ENCODE measurements around the gene SH2B3.
"Not testable (repeated sequence)": the region's sequence is repeated elsewhere in the genome, so short reads cannot be mapped to it uniquely, and the experiment has no call there.

Gene SH2B3

DNA sequence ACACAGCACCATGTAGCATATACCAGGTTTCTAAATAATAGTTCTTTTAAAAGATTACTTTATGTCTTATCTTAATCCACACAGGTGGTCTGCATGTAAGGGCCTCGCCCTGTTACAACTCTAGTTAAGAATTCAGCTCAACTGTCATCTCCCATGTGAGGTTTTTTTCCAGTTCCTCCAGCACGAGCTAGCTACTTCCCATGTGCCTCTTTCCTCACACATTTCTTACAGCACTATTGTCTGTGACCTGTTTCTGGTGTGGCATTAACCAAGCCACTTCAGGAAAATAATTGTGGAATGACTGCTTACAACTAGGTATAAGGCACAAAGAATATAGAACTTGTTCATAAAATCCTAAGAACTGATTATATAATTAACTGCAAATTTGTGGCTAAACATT, 65.5 kb downstream of the SH2B3 start:
- H3K4me3 ChIP-seq (ENCODE audit: low read depth, low read length): no peak overlapping the region
- TF ChIP-seq, protein P1, sequence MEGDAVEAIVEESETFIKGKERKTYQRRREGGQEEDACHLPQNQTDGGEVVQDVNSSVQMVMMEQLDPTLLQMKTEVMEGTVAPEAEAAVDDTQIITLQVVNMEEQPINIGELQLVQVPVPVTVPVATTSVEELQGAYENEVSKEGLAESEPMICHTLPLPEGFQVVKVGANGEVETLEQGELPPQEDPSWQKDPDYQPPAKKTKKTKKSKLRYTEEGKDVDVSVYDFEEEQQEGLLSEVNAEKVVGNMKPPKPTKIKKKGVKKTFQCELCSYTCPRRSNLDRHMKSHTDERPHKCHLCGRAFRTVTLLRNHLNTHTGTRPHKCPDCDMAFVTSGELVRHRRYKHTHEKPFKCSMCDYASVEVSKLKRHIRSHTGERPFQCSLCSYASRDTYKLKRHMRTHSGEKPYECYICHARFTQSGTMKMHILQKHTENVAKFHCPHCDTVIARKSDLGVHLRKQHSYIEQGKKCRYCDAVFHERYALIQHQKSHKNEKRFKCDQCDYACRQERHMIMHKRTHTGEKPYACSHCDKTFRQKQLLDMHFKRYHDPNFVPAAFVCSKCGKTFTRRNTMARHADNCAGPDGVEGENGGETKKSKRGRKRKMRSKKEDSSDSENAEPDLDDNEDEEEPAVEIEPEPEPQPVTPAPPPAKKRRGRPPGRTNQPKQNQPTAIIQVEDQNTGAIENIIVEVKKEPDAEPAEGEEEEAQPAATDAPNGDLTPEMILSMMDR (IDR thresholded peaks at IDR 0.05; ENCODE audit: insufficient read depth, low read length, missing control alignments): no peak
- ChIA-PET CTCF (interaction anchor here (1.0 to 6.1 kb wide), 5 partner anchors 12 to 75 kb away, joined by 3 to 29 read pairs (median 4); no protein-coding TSS in a partner anchor), POLR2A (interaction anchor here (1.0 kb wide), 1 partner anchor 61 kb away, joined by 3 read pairs; no protein-coding TSS in a partner anchor)
- DNase-seq (ENCODE audit: low read depth, low spot score): no peak

DNA sequence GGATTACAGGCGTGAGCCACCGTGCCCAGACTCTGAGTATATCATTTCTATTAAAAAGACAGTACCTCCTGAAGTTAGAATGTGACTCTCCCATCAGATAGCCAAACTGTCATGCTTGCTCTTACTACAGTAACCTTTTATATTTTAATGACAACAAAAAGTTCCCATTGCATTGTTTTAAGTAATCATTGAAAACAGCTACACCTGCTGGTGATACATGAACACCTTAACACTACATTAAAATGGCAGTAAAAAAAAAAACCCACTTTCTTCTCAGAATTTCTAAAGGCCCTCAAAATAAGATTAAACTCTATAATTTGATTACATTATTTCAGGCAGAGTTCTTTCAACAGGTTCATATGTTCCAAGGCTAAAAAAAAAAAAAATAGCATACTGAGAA, 76.7 kb downstream of the SH2B3 start:
- CTCF ChIA-PET: interaction anchor here (0.6 to 5.4 kb wide), 3 partner anchors 26 to 86 kb away, joined by 3 to 35 read pairs (median 3); no protein-coding TSS in a partner anchor
- POLR2A ChIA-PET: interaction anchor here (0.9 kb wide), 1 partner anchor 11 kb away, joined by 3 read pairs; no protein-coding TSS in a partner anchor
- DNase-seq (ENCODE audit: low read depth, low spot score): no peak
- H3K4me3 ChIP-seq (ENCODE audit: low read depth, low read length): no peak overlapping the region
- TF ChIP-seq, protein P1 (IDR thresholded peaks at IDR 0.05; ENCODE audit: insufficient read depth, low read length, missing control alignments): no peak

DNA sequence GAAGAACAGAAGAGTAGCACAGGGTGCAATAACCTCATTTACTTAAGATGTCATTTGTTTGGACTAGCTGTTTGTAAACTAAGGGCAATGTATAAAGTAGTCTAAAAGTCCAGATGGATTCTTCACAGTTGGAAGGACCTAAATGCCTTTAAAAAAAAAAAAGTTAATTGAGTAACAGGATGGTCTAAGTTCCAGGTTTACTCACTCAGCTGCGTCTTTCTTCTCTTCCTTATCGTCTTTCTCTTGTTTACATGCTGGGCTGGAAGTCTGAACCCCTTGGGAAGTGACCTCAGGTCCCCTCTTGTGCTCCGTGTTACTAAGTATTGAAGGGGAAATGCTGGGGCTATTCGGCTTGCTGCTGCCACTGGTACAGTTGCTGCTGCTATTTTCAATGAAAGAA, 82.5 kb downstream of the SH2B3 start:
- ChIA-PET CTCF (interaction anchor here (0.6 to 4.2 kb wide), 5 partner anchors 8 to 912 kb away, joined by 3 to 25 read pairs (median 3); no protein-coding TSS in a partner anchor), POLR2A (no interaction called here)
- TF ChIP-seq, protein P1 (IDR thresholded peaks at IDR 0.05; ENCODE audit: insufficient read depth, low read length, missing control alignments): no peak
- no peak overlapping the region for H3K4me3 ChIP-seq (ENCODE audit: low read depth, low read length)
- no peak for DNase-seq (ENCODE audit: low read depth, low spot score)

DNA sequence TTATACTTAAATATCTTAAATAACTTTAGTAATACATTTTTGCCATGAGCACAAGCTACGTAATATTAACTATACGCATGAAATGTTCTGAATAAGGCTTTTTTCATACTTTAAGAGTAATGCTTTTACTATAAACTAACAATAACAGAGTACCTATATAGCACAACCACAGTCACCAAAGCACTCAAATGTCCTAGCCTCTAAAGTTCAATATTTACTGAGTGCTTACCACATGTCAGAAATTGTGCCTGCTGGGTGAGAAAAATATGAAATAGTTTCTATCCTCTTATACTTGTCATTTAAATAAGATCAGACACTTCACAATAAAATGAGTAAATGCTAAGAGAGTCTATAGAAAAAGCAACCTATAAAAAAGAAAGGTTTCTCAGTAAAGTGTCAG, 83.1 kb downstream of the SH2B3 start:
- ChIA-PET POLR2A (no interaction called here), CTCF (interaction anchor here (0.6 to 4.2 kb wide), 4 partner anchors 37 to 913 kb away, joined by 3 to 25 read pairs (median 4); no protein-coding TSS in a partner anchor)
- no peak for DNase-seq (ENCODE audit: low read depth, low spot score)
- TF ChIP-seq, protein P1 (IDR thresholded peaks at IDR 0.05; ENCODE audit: insufficient read depth, low read length, missing control alignments): no peak
- no peak overlapping the region for H3K4me3 ChIP-seq (ENCODE audit: low read depth, low read length)

DNA sequence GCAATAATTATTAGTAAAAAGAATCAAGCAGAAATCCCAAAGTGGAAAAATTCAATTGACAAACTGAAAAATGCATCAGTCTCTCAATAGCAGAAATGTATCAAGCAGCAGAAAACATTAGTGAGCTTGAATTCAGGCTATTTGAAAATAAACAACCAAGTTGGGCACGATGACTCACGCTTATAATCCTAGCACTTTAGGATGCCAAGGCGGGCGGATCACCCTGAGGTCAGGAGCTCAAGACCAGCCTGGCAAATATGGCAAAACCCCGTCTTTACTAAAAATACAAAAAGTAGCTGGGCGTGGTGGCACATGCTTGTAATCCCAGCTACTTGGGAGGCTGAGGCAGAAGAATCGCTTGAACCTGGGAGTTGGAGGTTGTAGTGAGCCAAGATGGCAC, 87.3 kb downstream of the SH2B3 start:
- ChIA-PET CTCF (interaction anchor here (1.3 to 2.8 kb wide), 2 partner anchors 24 to 97 kb away, joined by 4 to 17 read pairs; no protein-coding TSS in a partner anchor), POLR2A (interaction anchor here (0.6 kb wide), 1 partner anchor 10 kb away, joined by 3 read pairs; no protein-coding TSS in a partner anchor)
- not testable (repeated sequence) for H3K4me3 ChIP-seq (ENCODE audit: low read depth, low read length); DNase-seq (ENCODE audit: low read depth, low spot score)

DNA sequence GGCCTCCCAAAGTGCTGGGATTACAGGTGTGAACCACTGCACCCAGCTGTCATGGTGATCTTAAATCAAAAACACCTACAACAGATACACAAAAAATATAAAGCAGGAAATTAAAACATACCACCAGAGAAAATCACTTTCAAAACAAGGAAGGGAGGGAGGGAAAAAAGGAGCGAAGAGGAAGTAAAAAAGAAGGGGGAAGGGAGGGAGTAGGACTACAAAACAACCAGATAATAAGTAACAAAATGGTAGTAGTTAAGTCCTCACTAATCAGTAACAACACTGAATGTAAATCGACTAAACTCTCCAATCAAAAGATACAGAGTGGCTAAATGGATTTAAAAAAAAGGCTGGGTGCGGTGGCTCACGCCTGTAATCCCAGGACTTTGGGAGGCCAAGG, 89.0 kb downstream of the SH2B3 start:
- no peak for DNase-seq (ENCODE audit: low read depth, low spot score)
- ChIA-PET CTCF (interaction anchor here (2.4 kb wide), 1 partner anchor 98 kb away, joined by 9 read pairs; no protein-coding TSS in a partner anchor), POLR2A (no interaction called here)

More for the DNA sequence above, 89.0 kb downstream of the SH2B3 start:
- no peak overlapping the region for H3K4me3 ChIP-seq (ENCODE audit: low read depth, low read length)
- TF ChIP-seq, protein P1 (IDR thresholded peaks at IDR 0.05; ENCODE audit: insufficient read depth, low read length, missing control alignments): no peak

All from AG04449 (cell line).